Body of pancreas (tissue), 4 donors: ENCODE results near the gene HSD17B3.

Source experiments
- POLR2A ChIP-seq, 3 donors: fragments of 450-650 bp; IDR thresholded peaks; one replicate each; pipeline ENCODE4 v1.6.1; 2016; ENCODE audit warnings: antibody characterized with exemption in 3 of 3, mild to moderate bottlenecking in 2 of 3
- TF ChIP-seq, protein P1 (sequence below), 7 experiments: fragments of 450-650 bp in 4 of 7; fragments of 200-600 bp in 3 of 7; sonication (generic) in 3 of 7; IDR thresholded peaks; one replicate each; pipeline ENCODE4 v1.5.1; 2016 to 2019; ENCODE audit warnings: antibody characterized with exemption in 7 of 7

GRCh38 chr9:96331236-96331947 lies 29.4 kb upstream of the HSD17B3 start:
- TF ChIP-seq, protein P1, sequence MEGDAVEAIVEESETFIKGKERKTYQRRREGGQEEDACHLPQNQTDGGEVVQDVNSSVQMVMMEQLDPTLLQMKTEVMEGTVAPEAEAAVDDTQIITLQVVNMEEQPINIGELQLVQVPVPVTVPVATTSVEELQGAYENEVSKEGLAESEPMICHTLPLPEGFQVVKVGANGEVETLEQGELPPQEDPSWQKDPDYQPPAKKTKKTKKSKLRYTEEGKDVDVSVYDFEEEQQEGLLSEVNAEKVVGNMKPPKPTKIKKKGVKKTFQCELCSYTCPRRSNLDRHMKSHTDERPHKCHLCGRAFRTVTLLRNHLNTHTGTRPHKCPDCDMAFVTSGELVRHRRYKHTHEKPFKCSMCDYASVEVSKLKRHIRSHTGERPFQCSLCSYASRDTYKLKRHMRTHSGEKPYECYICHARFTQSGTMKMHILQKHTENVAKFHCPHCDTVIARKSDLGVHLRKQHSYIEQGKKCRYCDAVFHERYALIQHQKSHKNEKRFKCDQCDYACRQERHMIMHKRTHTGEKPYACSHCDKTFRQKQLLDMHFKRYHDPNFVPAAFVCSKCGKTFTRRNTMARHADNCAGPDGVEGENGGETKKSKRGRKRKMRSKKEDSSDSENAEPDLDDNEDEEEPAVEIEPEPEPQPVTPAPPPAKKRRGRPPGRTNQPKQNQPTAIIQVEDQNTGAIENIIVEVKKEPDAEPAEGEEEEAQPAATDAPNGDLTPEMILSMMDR (IDR thresholded peaks at IDR 0.05) = no peak
- TF ChIP-seq POLR2A (IDR thresholded peaks at IDR 0.05) = no peak
